Gastrocnemius medialis (tissue), 4 donors: ENCODE results near the gene TMEM26. TPM values are rescaled to one million over a fixed set of nuclear protein-coding genes. Genes with fewer than 3 reads are reported as not detected.

Source experiments
- ATAC-seq, 2 donors: fragments of 150-250 bp; one replicate each; pipeline ENCODE4 v1.9.1; 2016
- DNase-seq, 2 donors: peaks; one replicate each; pipeline ENCODE4 v3.0.0-alpha.2; 2019
- H3K27ac ChIP-seq, 4 donors: fragments of 200-600 bp; sonication (generic); 1 replicate in 1 of 4; 2 replicates in 3 of 4; pipeline ENCODE4 v1.5.1; 2016 to 2018; ENCODE audit warnings: mild to moderate bottlenecking in 2 of 4, moderate library complexity in 1 of 4
- H3K27me3 ChIP-seq, 3 donors: fragments of 200-600 bp; sonication (generic) in 2 of 3; 1 replicate in 1 of 3; 2 replicates in 2 of 3; pipeline versions ENCODE4 v1.5.1 to v1.6.0; 2016 to 2019; ENCODE audit warnings: mild to moderate bottlenecking in 1 of 3, moderate library complexity in 1 of 3
- H3K36me3 ChIP-seq, 2 donors: fragments of 200-600 bp; sonication (generic) in 1 of 2; one replicate each; pipeline ENCODE4 v1.5.1; 2017 to 2018
- H3K4me1 ChIP-seq, 2 donors: fragments of 200-600 bp; sonication (generic) in 1 of 2; one replicate each; pipeline ENCODE4 v1.5.1; 2016 to 2017; ENCODE audit warnings: mild to moderate bottlenecking in 2 of 2
- H3K4me3 ChIP-seq, 4 donors: fragments of 200-600 bp; sonication (generic) in 3 of 4; 1 replicate in 1 of 4; 2 replicates in 3 of 4; pipeline ENCODE4 v1.5.1; 2016 to 2019; ENCODE audit warnings: mild to moderate bottlenecking in 2 of 4
- H3K9me3 ChIP-seq, 3 donors: fragments of 200-600 bp; sonication (generic) in 2 of 3; 1 replicate in 1 of 3; 2 replicates in 2 of 3; pipeline ENCODE4 v1.5.1; 2016 to 2019
- POLR2A ChIP-seq, 2 donors: fragments of 450-650 bp; IDR thresholded peaks; one replicate each; pipeline ENCODE4 v1.6.1; 2017; ENCODE audit warnings: antibody characterized with exemption in 2 of 2, mild to moderate bottlenecking in 2 of 2, moderate library complexity in 2 of 2
- in situ Hi-C, 4 donors: fragments of 200-750 bp; cut with MboI; loops; one replicate each; pipeline versions ENCODE4 v1.15.0 to v1.8.0; 2017; ENCODE audit warnings: low sequenced_read_pairs in 4 of 4
- intact Hi-C: fragments of 100-400 bp; cut with DNase I; formaldehyde crosslinking; loops from one replicate; pipeline ENCODE4 v1.15.1; 2023; ENCODE audit warnings: low total_unique reads
- total RNA-seq, 4 donors: library from RNA; depleted of rRNA; stranded (reverse); fragments of >200 nt; gene quantifications; one replicate each; pipeline versions ENCODE4 v1.1.0 to v1.2.3, GENCODE V29; 2016
- TF ChIP-seq, protein P1 (sequence below), 5 experiments: fragments of 450-650 bp in 3 of 5; fragments of 200-600 bp in 2 of 5; sonication (generic) in 2 of 5; IDR thresholded peaks in 4 of 5; conservative IDR thresholded peaks in 1 of 5; 1 replicate in 4 of 5; 2 replicates in 1 of 5; pipeline ENCODE4 v1.5.1; 2016 to 2019; ENCODE audit warnings: antibody characterized with exemption in 5 of 5, mild to moderate bottlenecking in 3 of 5, moderate library complexity in 3 of 5

Gene TMEM26
- total RNA-seq, 4 donors from 2014 or later = 0.18 TPM; not detected in 3

DNA sequence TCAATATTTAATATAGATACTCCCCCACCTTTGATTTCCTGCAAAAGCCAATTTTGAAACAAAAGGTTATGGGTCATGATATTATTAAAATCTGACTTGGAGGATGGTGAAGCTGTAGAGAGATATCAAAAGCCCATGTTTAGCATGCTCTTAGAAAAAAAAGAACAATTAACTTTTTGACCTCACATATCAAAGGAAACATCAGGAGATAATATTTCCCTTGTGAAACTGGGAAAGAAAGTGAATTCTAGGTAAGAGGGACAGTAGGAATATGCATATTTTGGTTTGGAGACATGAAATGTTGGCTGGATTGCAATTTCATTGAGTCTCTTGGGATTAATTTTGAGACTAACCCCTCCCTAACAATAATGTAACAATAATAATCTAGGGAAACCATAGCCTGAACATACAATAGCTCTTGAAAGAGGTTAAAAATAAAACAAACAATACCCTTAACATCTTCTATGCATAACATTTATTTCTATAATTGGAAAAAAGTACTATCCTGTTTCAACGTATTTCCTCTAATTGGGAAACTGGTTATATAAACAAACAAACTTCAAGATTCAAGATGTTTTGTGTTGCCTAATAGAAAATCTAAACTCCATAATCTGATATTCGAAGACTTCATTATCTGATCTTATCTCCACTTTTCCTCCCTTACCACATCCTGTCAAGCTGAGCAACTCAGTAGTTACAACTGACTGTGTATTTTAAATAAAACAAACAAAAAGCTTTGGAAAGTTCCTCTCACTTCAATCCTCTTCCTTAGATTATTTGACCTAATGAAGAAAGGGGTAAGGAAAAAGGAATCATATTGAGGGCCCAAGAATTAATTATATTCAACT is 14.8 kb downstream of the TMEM26 start:
- Histone ChIP-seq H3K27ac (peak overlapping the region in 1 of 4 donors; percentile 38), H3K36me3 (no peaks in the 10 kb centered on the region), H3K9me3 (no peaks in the 10 kb centered on the region), H3K27me3 (no peaks in the 10 kb centered on the region), H3K4me3 (no peak overlapping the region), H3K4me1 (peaks cover 0 to 8% of the 10 kb centered on the region in 2 donors)
- ATAC-seq = peak in 1 of 2 donors; percentile 66
- in situ Hi-C loops (no loop called here), intact Hi-C loops (no loop called here)
- TF ChIP-seq, protein P1, sequence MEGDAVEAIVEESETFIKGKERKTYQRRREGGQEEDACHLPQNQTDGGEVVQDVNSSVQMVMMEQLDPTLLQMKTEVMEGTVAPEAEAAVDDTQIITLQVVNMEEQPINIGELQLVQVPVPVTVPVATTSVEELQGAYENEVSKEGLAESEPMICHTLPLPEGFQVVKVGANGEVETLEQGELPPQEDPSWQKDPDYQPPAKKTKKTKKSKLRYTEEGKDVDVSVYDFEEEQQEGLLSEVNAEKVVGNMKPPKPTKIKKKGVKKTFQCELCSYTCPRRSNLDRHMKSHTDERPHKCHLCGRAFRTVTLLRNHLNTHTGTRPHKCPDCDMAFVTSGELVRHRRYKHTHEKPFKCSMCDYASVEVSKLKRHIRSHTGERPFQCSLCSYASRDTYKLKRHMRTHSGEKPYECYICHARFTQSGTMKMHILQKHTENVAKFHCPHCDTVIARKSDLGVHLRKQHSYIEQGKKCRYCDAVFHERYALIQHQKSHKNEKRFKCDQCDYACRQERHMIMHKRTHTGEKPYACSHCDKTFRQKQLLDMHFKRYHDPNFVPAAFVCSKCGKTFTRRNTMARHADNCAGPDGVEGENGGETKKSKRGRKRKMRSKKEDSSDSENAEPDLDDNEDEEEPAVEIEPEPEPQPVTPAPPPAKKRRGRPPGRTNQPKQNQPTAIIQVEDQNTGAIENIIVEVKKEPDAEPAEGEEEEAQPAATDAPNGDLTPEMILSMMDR (IDR thresholded peaks at IDR 0.05 in 4 of 5, conservative IDR thresholded peaks at IDR 0.05 in 1 of 5) = no peak
- TF ChIP-seq POLR2A (IDR thresholded peaks at IDR 0.05) = no peak
- DNase-seq = no peak

DNA sequence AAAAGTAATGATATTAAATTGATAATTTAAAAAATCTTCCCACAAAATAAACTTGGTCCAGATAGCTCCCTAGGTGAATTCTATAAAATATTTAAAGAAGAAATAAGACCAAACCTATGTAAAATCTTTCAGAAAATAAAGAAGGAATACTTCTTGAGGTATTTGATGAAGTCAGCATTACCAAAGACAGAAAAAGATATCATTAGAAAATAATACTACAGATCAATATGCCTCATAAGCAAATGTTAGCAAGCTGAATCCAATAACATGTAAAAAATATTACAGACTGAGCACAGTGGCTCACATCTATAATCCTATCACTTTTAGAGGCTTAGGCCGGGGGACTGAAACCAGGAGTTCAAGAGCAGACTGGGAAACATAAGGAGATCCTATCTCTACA is 30.0 kb downstream of the TMEM26 start:
- Histone ChIP-seq H3K4me3 (no peak overlapping the region), H3K27me3 (no peaks in the 10 kb centered on the region), H3K9me3 (no peaks in the 10 kb centered on the region), H3K36me3 (no peaks in the 10 kb centered on the region), H3K27ac (no peak overlapping the region), H3K4me1 (no peaks in the 10 kb centered on the region)
- ATAC-seq (no peak), DNase-seq (no peak)
- intact Hi-C loops = no loop called here
- TF ChIP-seq, protein P1 (IDR thresholded peaks at IDR 0.05 in 4 of 5, conservative IDR thresholded peaks at IDR 0.05 in 1 of 5) = no peak
- TF ChIP-seq POLR2A (IDR thresholded peaks at IDR 0.05) = no peak
- in situ Hi-C loops = no loop called here

- Histone ChIP-seq H3K4me3 (no peak overlapping the region), H3K27me3 (no peaks in the 10 kb centered on the region), H3K4me1 (no peaks in the 10 kb centered on the region), H3K27ac (no peak overlapping the region), H3K36me3 (no peaks in the 10 kb centered on the region), H3K9me3 (no peaks in the 10 kb centered on the region)
- ATAC-seq (no peak), DNase-seq (no peak)
- intact Hi-C loops = no loop called here
- in situ Hi-C loops = no loop called here
- TF ChIP-seq, protein P1 (IDR thresholded peaks at IDR 0.05 in 4 of 5, conservative IDR thresholded peaks at IDR 0.05 in 1 of 5) = no peak
- TF ChIP-seq POLR2A (IDR thresholded peaks at IDR 0.05) = no peak
These were observed 35.5 kb downstream of the TMEM26 start for GRCh38 chr10:61417661-61418060.

GRCh38 chr10:61415824-61416223 is 37.4 kb downstream of the TMEM26 start:
- Histone ChIP-seq H3K27ac (no peak overlapping the region), H3K36me3 (no peaks in the 10 kb centered on the region), H3K27me3 (no peaks in the 10 kb centered on the region), H3K4me3 (no peak overlapping the region), H3K9me3 (no peaks in the 10 kb centered on the region), H3K4me1 (no peaks in the 10 kb centered on the region)
- ATAC-seq (no peak), DNase-seq (no peak)
- intact Hi-C loops = no loop called here
- TF ChIP-seq, protein P1 (IDR thresholded peaks at IDR 0.05 in 4 of 5, conservative IDR thresholded peaks at IDR 0.05 in 1 of 5) = no peak
- TF ChIP-seq POLR2A (IDR thresholded peaks at IDR 0.05) = no peak
- in situ Hi-C loops = no loop called here
